Heart left ventricle (tissue), 16 donors: ENCODE results near the gene FAF1. TPM values are rescaled to one million over a fixed set of nuclear protein-coding genes. Genes with fewer than 3 reads are reported as not detected.

Source experiments
- ATAC-seq, 4 donors: fragments of 200-7000 bp; cut with Tn5 transposase; one replicate each; pipeline ENCODE4 v1.9.1; 2020 to 2022; ENCODE audit warnings: moderate library complexity in 4 of 4, mild to moderate bottlenecking in 3 of 4, moderate number of reproducible peaks in 1 of 4
- DNase-seq, 5 donors: peaks; one replicate each; pipeline ENCODE4 v3.0.0-alpha.2; 2020
- H3K27ac ChIP-seq, 12 donors: fragments of 200-600 bp; sonication (generic) in 4 of 12; one replicate each; pipeline versions ENCODE4 v1.5.0 to v1.8.0; 2016 to 2022; ENCODE audit warnings: mild to moderate bottlenecking in 2 of 12
- H3K27me3 ChIP-seq, 9 donors: fragments of 200-600 bp; sonication (generic) in 2 of 9; one replicate each; pipeline versions ENCODE4 v1.5.1 to v1.8.0; 2016 to 2022; ENCODE audit warnings: mild to moderate bottlenecking in 3 of 9
- H3K36me3 ChIP-seq, 9 donors: fragments of 200-600 bp; sonication (generic) in 2 of 9; one replicate each; pipeline versions ENCODE4 v1.5.0 to v1.8.0; 2018 to 2022; ENCODE audit warnings: mild to moderate bottlenecking in 2 of 9
- H3K4me1 ChIP-seq, 12 donors: fragments of 200-600 bp; sonication (generic) in 4 of 12; one replicate each; pipeline versions ENCODE4 v1.5.0 to v1.8.0; 2016 to 2022; ENCODE audit warnings: mild to moderate bottlenecking in 3 of 12
- H3K4me3 ChIP-seq, 12 donors: fragments of 200-600 bp; sonication (generic) in 4 of 12; one replicate each; pipeline versions ENCODE4 v1.5.0 to v1.8.0; 2017 to 2022; ENCODE audit warnings: mild to moderate bottlenecking in 9 of 12, moderate library complexity in 4 of 12
- H3K9me3 ChIP-seq, 12 donors: fragments of 200-600 bp; sonication (generic) in 4 of 12; one replicate each; pipeline versions ENCODE4 v1.5.0 to v1.8.0; 2016 to 2022; ENCODE audit warnings: mild to moderate bottlenecking in 1 of 12
- POLR2A ChIP-seq, 2 donors: fragments of 450-650 bp; IDR thresholded peaks; one replicate each; pipeline ENCODE4 v1.6.1; 2017; ENCODE audit warnings: antibody characterized with exemption in 2 of 2, mild to moderate bottlenecking in 2 of 2, moderate library complexity in 2 of 2
- WGBS, 4 donors: extraction: QIAGEN DNeasy Blood & Tissue Kit in 2 of 4; methylation state at CpG; one replicate each; pipeline versions ENCODE4 v1.1.5 to v1.1.7; 2013 to 2018; 5-methylcytosine and 5-hydroxymethylcytosine counted together
- intact Hi-C, 10 donors: fragments of 100-400 bp; cut with DNase I; formaldehyde crosslinking; loops; one replicate each; pipeline versions ENCODE4 v1.11.1 to v1.14.2; 2022
- polyA plus RNA-seq, 2 donors: library from polyadenylated mRNA; stranded (reverse); fragments of 200-250 nt; gene quantifications; one replicate each; pipeline ENCODE4 v1.2.3, GENCODE V29; 2013
- total RNA-seq, 9 donors: library from RNA; depleted of rRNA in 2 of 9; stranded (reverse); fragments of >200 nt in 2 of 9; fragmentation: NEBNext Ultra II Directional in 3 of 9; extraction: Animal tissue kit (Norgen Biotek cat#: 25700) in 3 of 9; gene quantifications; one replicate each; pipeline versions ENCODE4 v1.1.0 to v1.2.4, GENCODE V29; 2016 to 2023
- TF ChIP-seq, protein P1 (sequence below), 12 donors: fragments of 200-600 bp; sonication (generic) in 4 of 12; IDR thresholded peaks; one replicate each; pipeline versions ENCODE4 v1.5.0 to v1.8.0; 2018 to 2022; ENCODE audit warnings: antibody characterized with exemption in 12 of 12, mild to moderate bottlenecking in 5 of 12
- donor health status: ischemic (EF 13 %, LVEDD 7.1; RV severe dilation, severe dysfunction).
- donor health status: healthy with polysubstance abuse.
- donor health status: DM: no; HTN: yes; CAD: no.
- donor health status: DM: no; HTN: no; CAD: no.
- donor health status: ischemic (EF 25% LVEDD 6.9; RV normal size, moderate dysfunction).
- donor health status: ischemic (EF 25% LVEDD 5.7; RV mildly dilated, moderate dysfunction).
- donor health status: healthy.
- donor health status: DM: yes; HTN: yes; CAD: no.
- donor health status: ischemic (EF 35%, LVEDD 5.7; RV mildly dilated, moderate dysfunction).
- donor health status: nonischemic (EF 11% LVEDD 7.7; RV severe dilation, severe dysfunction).
- donor health status: DM: yes; HTN: yes; CAD: no.
- donor health status: PGD.
- donor health status: ischemic (EF 29% LVEDD 5.4; RV normal size, mild dysfunction).
- donor health status: nonischemic (EF 23%, LVEDD 6.1; RV moderate dilation, normal function).

FAF1 gene
- total and polyA plus RNA-seq, 11 donors, result 41.0 to 112 (median 81.3) TPM

- Histone ChIP-seq H3K27ac (no peak overlapping the region), H3K4me3 (no peak overlapping the region), H3K4me1 (peaks cover 0 to 77% (median 42%) of the 10 kb centered on the region in 12 donors), H3K27me3 (peaks cover 60 to 100% (median 98%) of the 10 kb centered on the region in 9 donors), H3K36me3 (no peaks in the 10 kb centered on the region), H3K9me3 (no peaks in the 10 kb centered on the region)
- intact Hi-C loops, result no loop called here
- DNase-seq (no peak), ATAC-seq (no peak)
- 14 to 20% (median 17%) methylated on average over 27 of the region's 27 CpGs for WGBS, 4 donors
- no peak for TF ChIP-seq POLR2A (IDR thresholded peaks at IDR 0.05)
- TF ChIP-seq, protein P1, sequence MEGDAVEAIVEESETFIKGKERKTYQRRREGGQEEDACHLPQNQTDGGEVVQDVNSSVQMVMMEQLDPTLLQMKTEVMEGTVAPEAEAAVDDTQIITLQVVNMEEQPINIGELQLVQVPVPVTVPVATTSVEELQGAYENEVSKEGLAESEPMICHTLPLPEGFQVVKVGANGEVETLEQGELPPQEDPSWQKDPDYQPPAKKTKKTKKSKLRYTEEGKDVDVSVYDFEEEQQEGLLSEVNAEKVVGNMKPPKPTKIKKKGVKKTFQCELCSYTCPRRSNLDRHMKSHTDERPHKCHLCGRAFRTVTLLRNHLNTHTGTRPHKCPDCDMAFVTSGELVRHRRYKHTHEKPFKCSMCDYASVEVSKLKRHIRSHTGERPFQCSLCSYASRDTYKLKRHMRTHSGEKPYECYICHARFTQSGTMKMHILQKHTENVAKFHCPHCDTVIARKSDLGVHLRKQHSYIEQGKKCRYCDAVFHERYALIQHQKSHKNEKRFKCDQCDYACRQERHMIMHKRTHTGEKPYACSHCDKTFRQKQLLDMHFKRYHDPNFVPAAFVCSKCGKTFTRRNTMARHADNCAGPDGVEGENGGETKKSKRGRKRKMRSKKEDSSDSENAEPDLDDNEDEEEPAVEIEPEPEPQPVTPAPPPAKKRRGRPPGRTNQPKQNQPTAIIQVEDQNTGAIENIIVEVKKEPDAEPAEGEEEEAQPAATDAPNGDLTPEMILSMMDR (IDR thresholded peaks at IDR 0.05), result no peak
These were observed 538.0 kb downstream of the FAF1 start for GRCh38 chr1:50421768-50422674.

DNA sequence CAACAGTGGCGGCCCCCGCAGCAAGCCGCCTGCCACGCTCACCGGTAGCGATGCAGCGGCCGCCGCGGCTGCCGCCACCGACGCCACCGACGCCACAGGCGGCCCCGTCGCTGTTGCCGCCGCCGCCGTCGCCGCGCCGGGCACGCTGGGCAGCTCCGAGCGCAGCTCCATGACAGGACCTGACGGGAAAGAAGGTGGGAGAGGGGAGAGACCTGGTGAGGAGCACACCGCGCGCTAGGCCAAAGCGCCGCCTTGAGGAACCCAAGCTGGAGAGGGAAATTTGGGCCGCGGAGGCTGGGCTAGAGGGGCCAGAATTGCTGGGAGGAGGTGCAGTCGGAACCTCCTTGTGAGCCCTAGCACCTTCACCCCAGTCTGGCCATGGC, 538.7 kb downstream of the FAF1 start:
- 1 to 7% (median 3%) methylated on average over 11 to 38 of the region's 38 CpGs for WGBS, 4 donors
- Histone ChIP-seq H3K9me3 (no peaks in the 10 kb centered on the region), H3K4me3 (no peak overlapping the region), H3K27me3 (peaks cover 61 to 100% (median 98%) of the 10 kb centered on the region in 9 donors), H3K36me3 (no peaks in the 10 kb centered on the region), H3K4me1 (peaks cover 0 to 77% (median 43%) of the 10 kb centered on the region in 12 donors), H3K27ac (no peak overlapping the region)
- intact Hi-C loops, result no loop called here
- ATAC-seq, result no peak
- no peak for DNase-seq
- TF ChIP-seq POLR2A (IDR thresholded peaks at IDR 0.05), result no peak
- TF ChIP-seq, protein P1 (IDR thresholded peaks at IDR 0.05), result no peak

DNA sequence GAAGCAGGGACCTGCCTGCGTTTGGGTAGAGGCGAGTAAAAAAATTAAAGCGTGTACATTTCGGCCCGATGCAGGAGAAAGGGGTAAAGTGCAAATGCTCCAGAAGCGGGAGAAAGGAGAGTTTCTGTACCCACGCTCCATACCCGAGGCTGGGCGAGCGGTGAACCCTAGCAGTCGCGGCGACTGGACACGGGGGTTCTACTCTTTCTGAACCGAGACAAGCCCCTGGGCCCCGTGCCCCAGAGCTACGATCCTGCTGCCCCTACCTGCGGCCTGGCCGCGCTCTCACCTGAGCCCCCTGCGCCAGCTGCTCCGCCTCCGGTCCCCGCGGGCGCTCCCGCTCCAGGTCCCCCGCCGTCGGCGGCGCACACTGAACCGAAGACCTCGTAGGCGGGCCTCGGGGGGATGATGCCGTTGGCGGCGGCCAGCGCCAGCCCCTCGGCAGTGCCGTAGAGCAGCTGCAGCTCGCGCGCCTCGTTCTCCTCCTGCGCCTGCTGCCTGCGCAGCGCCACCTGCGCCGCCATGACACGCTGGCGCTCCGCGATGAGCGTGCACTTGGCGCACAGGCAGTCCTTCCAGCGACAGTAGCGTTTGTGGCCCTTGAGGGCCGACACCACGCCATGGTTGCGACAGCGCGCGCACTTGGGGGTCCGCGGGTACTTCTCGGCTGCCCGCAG, 539.2 kb downstream of the FAF1 start:
- no peaks in the 10 kb centered on the region for H3K9me3 ChIP-seq
- H3K4me3 ChIP-seq, result no peak overlapping the region
- no peak for TF ChIP-seq POLR2A (IDR thresholded peaks at IDR 0.05)
- TF ChIP-seq, protein P1 (IDR thresholded peaks at IDR 0.05), result no peak
- intact Hi-C loops, result no loop called here
- H3K27me3 ChIP-seq, result peaks cover 64 to 100% (median 98%) of the 10 kb centered on the region in 9 donors
- 2 to 4% (median 3%) methylated on average over 14 to 69 of the region's 69 CpGs for WGBS, 4 donors
- ATAC-seq (no peak), DNase-seq (peak in 1 of 5 donors; percentile 57)
- no peak overlapping the region for H3K27ac ChIP-seq
- no peaks in the 10 kb centered on the region for H3K36me3 ChIP-seq
- H3K4me1 ChIP-seq, result peaks cover 0 to 81% (median 46%) of the 10 kb centered on the region in 12 donors
